CD14-positive monocyte (primary cell): Measurements from ENCODE around the gene MRPL4. TPM values are rescaled to one million over a fixed set of nuclear protein-coding genes. Genes with fewer than 3 reads are reported as not detected.

Source experiments
- DNase-seq, 3 donors: peaks; one replicate each; pipeline ENCODE4 v3.0.0-alpha.2; 2011 to 2022
- H2AFZ ChIP-seq: 2 replicates; pipeline ENCODE4 v1.6.0; 2012; ENCODE audit warnings: mild to moderate bottlenecking, low read depth, low read length, inconsistent platforms; ENCODE audit not compliant: insufficient read depth, poor library complexity, severe bottlenecking
- H3K27ac ChIP-seq, 2 donors: 1 replicate in 1 of 2; 2 replicates in 1 of 2; pipeline ENCODE4 v1.5.1; 2012 to 2013; ENCODE audit warnings: low read length in 2 of 2, control low read depth in 1 of 2, inconsistent platforms in 1 of 2, low read depth in 1 of 2, mild to moderate bottlenecking in 1 of 2
- H3K27me3 ChIP-seq, 2 donors: one replicate each; pipeline versions ENCODE4 v1.6.0 to v1.6.1; 2011 to 2013; ENCODE audit warnings: low read length in 2 of 2; ENCODE audit not compliant: control insufficient read depth in 2 of 2, insufficient read depth in 2 of 2
- H3K36me3 ChIP-seq, 2 donors: replicated peaks in 1 of 2; 1 replicate in 1 of 2; 2 replicates in 1 of 2; pipeline versions ENCODE4 v1.5.1 to v1.6.1; 2012 to 2013; ENCODE audit warnings: low read length in 2 of 2, control low read depth in 1 of 2, inconsistent platforms in 1 of 2, mild to moderate bottlenecking in 1 of 2; ENCODE audit not compliant: insufficient read depth in 2 of 2, control insufficient read depth in 1 of 2
- H3K4me1 ChIP-seq, 2 donors: 1 replicate in 1 of 2; 2 replicates in 1 of 2; pipeline versions ENCODE4 v1.5.1 to v1.6.1; 2012 to 2013; ENCODE audit warnings: low read length in 2 of 2, control low read depth in 1 of 2, inconsistent platforms in 1 of 2, mild to moderate bottlenecking in 1 of 2, moderate library complexity in 1 of 2; ENCODE audit not compliant: insufficient read depth in 2 of 2, control insufficient read depth in 1 of 2
- H3K4me2 ChIP-seq: replicated peaks from 2 replicates; pipeline ENCODE3; 2012; ENCODE audit warnings: low read length, moderate library complexity, mild to moderate bottlenecking; ENCODE audit not compliant: poor library complexity, severe bottlenecking; ENCODE audit errors: extremely low read depth
- H3K4me3 ChIP-seq, 3 experiments: fragments of 200-600 bp in 1 of 3; sonication (generic) in 1 of 3; replicated peaks in 1 of 3; 1 replicate in 2 of 3; 2 replicates in 1 of 3; pipeline ENCODE4 v1.5.1; 2011 to 2013; ENCODE audit warnings: low read length in 3 of 3, mild to moderate bottlenecking in 3 of 3, control low read depth in 2 of 3, low read depth in 2 of 3, inconsistent platforms in 1 of 3, moderate library complexity in 1 of 3
- H3K79me2 ChIP-seq: 2 replicates; pipeline ENCODE4 v1.6.0; 2012; ENCODE audit warnings: mild to moderate bottlenecking, control low read depth, inconsistent platforms, low read length, moderate library complexity; ENCODE audit not compliant: insufficient read depth
- H3K9ac ChIP-seq: 2 replicates; pipeline ENCODE4 v1.6.0; 2017; ENCODE audit warnings: low read length, mild to moderate bottlenecking; ENCODE audit not compliant: insufficient read depth, poor library complexity, severe bottlenecking
- H3K9me3 ChIP-seq, 2 donors: replicated peaks in 1 of 2; 1 replicate in 1 of 2; 2 replicates in 1 of 2; pipeline versions ENCODE4 v1.5.1 to v1.6.1; 2012 to 2013; ENCODE audit warnings: low read length in 2 of 2, control low read depth in 1 of 2; ENCODE audit not compliant: control insufficient read depth in 1 of 2, insufficient read depth in 1 of 2
- H4K20me1 ChIP-seq: 2 replicates; pipeline ENCODE4 v1.6.0; 2012; ENCODE audit warnings: mild to moderate bottlenecking, low read length, control low read depth, moderate library complexity; ENCODE audit not compliant: insufficient read depth
- H3K27ac Mint-ChIP-seq, 7 donors: one replicate each; pipeline ENCODE4 v1.8.0; 2020; ENCODE audit warnings: mild to moderate bottlenecking in 7 of 7, mixed read lengths in 7 of 7, moderate library complexity in 6 of 7, inconsistent platforms in 2 of 7
- H3K27me3 Mint-ChIP-seq, 3 donors: one replicate each; pipeline ENCODE4 v1.8.0; 2021 to 2022; ENCODE audit warnings: low read depth in 3 of 3, mild to moderate bottlenecking in 3 of 3, mixed read lengths in 3 of 3, moderate library complexity in 3 of 3, inconsistent platforms in 1 of 3
- H3K36me3 Mint-ChIP-seq, 2 donors: one replicate each; pipeline ENCODE4 v1.8.0; 2020; ENCODE audit warnings: mixed read lengths in 2 of 2, inconsistent platforms in 1 of 2, mild to moderate bottlenecking in 1 of 2
- H3K4me1 Mint-ChIP-seq: one replicate; pipeline ENCODE4 v1.8.0; 2020; ENCODE audit warnings: mild to moderate bottlenecking, mixed read lengths
- H3K4me3 Mint-ChIP-seq, 2 donors: one replicate each; pipeline ENCODE4 v1.8.0; 2020; ENCODE audit warnings: mild to moderate bottlenecking in 2 of 2, mixed read lengths in 2 of 2, moderate library complexity in 1 of 2
- H3K9me3 Mint-ChIP-seq, 7 donors: one replicate each; pipeline ENCODE4 v1.8.0; 2020 to 2022; ENCODE audit warnings: mixed read lengths in 7 of 7, mild to moderate bottlenecking in 6 of 7, moderate library complexity in 6 of 7, inconsistent platforms in 2 of 7
- WGBS: methylation state at CpG from one replicate; pipeline ENCODE4 v1.1.5; 2013; ENCODE audit warnings: missing lambda C conversion rate; ENCODE audit not compliant: insufficient coverage; 5-methylcytosine and 5-hydroxymethylcytosine counted together
- intact Hi-C, 2 donors: fragments of 100-400 bp; cut with micrococcal nuclease; formaldehyde crosslinking; loops; one replicate each; pipeline versions ENCODE4 v1.15.0 to v1.15.1; 2023
- polyA plus RNA-seq, 3 donors: library from polyadenylated mRNA; depleted of rRNA in 1 of 3; unstranded in 2 of 3; stranded (reverse) in 1 of 3; fragments of 300-500 nt in 2 of 3; fragments of >200 nt in 1 of 3; fragmentation: Illumina TruSeq in 2 of 3; gene quantifications; 1 replicate in 2 of 3; 2 replicates in 1 of 3; pipeline ENCODE4 v1.2.3, GENCODE V29; 2012 to 2021
- TF ChIP-seq, protein P1 (sequence below): fragments of 200-600 bp; IDR thresholded peaks from one replicate; pipeline ENCODE4 v1.8.0; 2022; ENCODE audit warnings: antibody characterized with exemption, mild to moderate bottlenecking

Gene MRPL4
- polyA plus RNA-seq, 3 donors = 20.4 to 40.2 (median 22.7) TPM

DNA sequence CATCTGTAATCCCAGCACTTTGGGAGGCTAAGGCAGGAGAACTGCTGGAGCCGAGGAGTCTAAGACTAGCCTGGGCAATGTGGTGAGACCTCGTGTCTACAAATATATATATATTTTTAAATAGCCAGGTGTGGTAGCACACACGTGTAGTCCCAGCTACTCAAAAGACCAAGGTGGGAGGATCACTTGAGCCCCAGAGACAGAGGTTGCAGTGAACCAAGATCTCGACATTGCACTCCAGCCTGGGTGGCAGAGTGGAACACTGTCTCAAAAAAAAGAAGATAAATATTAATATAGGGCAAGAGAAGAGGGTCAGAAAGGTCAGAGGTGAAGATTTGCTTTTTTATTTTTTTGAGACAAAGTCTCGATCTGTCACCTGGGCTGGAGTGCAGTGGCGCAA, 5.5 kb upstream of the MRPL4 start:
- Histone ChIP-seq H4K20me1 (no peaks in the 10 kb centered on the region), H3K4me3 (no peak overlapping the region), H3K4me2 (no peak overlapping the region), H3K9me3 (no peaks in the 10 kb centered on the region), H3K27ac (no peak overlapping the region), H3K9ac (no peak overlapping the region), H3K79me2 (no peaks in the 10 kb centered on the region), H3K27me3 (no peaks in the 10 kb centered on the region), H3K4me1 (peaks cover 7 to 15% of the 10 kb centered on the region in 2 donors), H2AFZ (no peak overlapping the region), H3K36me3 (no peaks in the 10 kb centered on the region)
- TF ChIP-seq, protein P1, sequence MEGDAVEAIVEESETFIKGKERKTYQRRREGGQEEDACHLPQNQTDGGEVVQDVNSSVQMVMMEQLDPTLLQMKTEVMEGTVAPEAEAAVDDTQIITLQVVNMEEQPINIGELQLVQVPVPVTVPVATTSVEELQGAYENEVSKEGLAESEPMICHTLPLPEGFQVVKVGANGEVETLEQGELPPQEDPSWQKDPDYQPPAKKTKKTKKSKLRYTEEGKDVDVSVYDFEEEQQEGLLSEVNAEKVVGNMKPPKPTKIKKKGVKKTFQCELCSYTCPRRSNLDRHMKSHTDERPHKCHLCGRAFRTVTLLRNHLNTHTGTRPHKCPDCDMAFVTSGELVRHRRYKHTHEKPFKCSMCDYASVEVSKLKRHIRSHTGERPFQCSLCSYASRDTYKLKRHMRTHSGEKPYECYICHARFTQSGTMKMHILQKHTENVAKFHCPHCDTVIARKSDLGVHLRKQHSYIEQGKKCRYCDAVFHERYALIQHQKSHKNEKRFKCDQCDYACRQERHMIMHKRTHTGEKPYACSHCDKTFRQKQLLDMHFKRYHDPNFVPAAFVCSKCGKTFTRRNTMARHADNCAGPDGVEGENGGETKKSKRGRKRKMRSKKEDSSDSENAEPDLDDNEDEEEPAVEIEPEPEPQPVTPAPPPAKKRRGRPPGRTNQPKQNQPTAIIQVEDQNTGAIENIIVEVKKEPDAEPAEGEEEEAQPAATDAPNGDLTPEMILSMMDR = no peak
- no peak for DNase-seq
- 82% methylated on average over 3 of the region's 6 CpGs for WGBS
- Mint-ChIP-seq H3K36me3 (no peaks in the 10 kb centered on the region), H3K9me3 (no peaks in the 10 kb centered on the region), H3K27ac (no peak overlapping the region), H3K27me3 (peaks cover 1 to 4% (median 2%) of the 10 kb centered on the region in 3 donors), H3K4me1 (no peaks in the 10 kb centered on the region), H3K4me3 (no peak overlapping the region)
- intact Hi-C loops = no loop called here

DNA sequence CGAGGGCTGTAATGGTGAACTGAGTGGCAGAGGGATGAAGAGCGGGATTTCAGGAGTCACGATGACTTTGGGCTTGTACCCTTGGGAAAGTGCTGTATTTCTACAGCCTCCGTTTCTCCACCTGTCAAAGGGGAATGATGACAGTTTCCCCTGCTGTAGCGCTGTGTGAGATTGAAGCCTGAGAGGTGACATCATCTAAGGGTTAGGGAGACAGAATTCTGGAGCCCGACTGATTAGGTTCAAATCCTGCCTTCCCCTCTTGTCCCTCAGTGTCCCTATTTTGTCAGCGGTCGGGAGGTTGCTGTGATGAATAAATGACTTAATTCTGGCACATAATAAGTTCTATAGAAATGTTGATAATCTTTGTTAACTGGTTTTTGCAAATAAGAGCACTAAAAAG, 693 bp downstream of the MRPL4 start:
- Mint-ChIP-seq H3K36me3 (peaks cover 33 to 41% of the 10 kb centered on the region in 2 donors), H3K9me3 (peaks cover 0 to under 1% (median 0%) of the 10 kb centered on the region in 7 donors), H3K27ac (peak overlapping the region in 6 of 7 donors; percentile 53 to 99 (median 93)), H3K27me3 (peaks cover 0 to 1% (median 0%) of the 10 kb centered on the region in 3 donors), H3K4me1 (peaks cover 12% of the 10 kb centered on the region), H3K4me3 (peak overlapping the region; percentile 96 to 97)
- peak overlapping the region; percentile 74 for H3K9ac ChIP-seq
- H2AFZ ChIP-seq = peak overlapping the region; percentile 89
- peaks cover 20% of the 10 kb centered on the region for H3K79me2 ChIP-seq
- H3K36me3 ChIP-seq = peaks cover 35 to 36% of the 10 kb centered on the region in 2 donors
- no peaks in the 10 kb centered on the region for H3K9me3 ChIP-seq
- no peaks in the 10 kb centered on the region for H4K20me1 ChIP-seq
- peaks cover 16 to 28% of the 10 kb centered on the region in 2 donors for H3K4me1 ChIP-seq
- WGBS = 0% methylated on average over 1 of the region's 8 CpGs
- H3K27ac ChIP-seq = peak overlapping the region; percentile 47 to 88
- TF ChIP-seq, protein P1 = no peak
- H3K27me3 ChIP-seq = no peaks in the 10 kb centered on the region
- H3K4me3 ChIP-seq = peak overlapping the region; percentile 56 to 98 (median 86)
- no peak for DNase-seq
- peak overlapping the region; percentile 94 for H3K4me2 ChIP-seq
- intact Hi-C loops = loop anchor here (5.0 kb wide), 5 partner anchors 55 to 320 kb away; partner anchors contain the start of genes CDKN2D (in 1 of the 2), DNMT1 (in 1 of the 2) and KRI1 (in 1 of the 2)
